Measurements from ENCODE around the gene KLRG1. TPM values are rescaled to one million over a fixed set of nuclear protein-coding genes. Genes with fewer than 3 reads are reported as not detected.
A peak's percentile ranks its signal among the peaks of the same experiment; 100 is the strongest.

The KLRG1 gene
- total and polyA plus RNA-seq, 7 donors = 1.0 to 11.9 (median 2.2) TPM

DNA sequence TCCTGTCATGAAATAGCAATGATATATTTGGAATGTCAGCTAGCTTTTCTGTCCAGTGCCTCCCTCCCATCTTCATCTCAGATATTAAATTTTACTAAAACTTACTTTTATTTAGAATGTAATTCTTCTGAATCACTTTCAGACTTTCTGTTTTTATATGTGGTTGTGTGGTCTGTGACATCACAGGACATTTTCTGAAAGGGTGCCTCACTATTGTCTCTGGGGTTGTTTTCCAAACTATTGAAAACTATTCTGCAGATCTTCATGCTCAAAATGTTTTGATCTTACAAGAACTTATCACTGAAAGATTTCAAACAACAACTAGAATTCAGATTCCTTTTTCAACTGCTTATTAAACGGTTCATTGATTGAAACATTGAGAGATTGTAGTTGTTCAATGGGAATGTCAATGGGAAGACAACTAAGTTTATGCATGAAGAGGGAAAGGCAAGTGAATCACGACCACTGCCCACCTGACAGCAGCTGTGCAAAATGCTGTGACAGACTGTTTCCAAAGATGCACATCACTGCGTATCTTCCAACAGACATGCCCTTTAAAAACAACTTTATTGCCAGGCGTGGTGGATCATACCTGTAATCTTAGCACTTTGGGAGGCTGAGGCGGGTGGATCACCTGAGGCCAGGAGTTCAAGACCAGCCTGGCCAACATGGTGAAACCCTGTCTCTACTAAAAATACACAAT is 51.3 kb downstream of the KLRG1 start:
- peak overlapping the region; percentile 43 for H3K27ac ChIP-seq
- no peaks in the 10 kb centered on the region for H3K36me3 ChIP-seq (ENCODE audit: insufficient read depth in 1 of 2, low read depth in 1 of 2)
- H3K4me1 ChIP-seq = peaks cover 12% of the 10 kb centered on the region
- intact Hi-C loops (cut with DNase I) = loop anchor here (10.0 kb wide), 3 partner anchors 126 to 496 kb away; partner anchors contain the start of genes CLEC4E (in 2 of the 2) and PHC1 (in 1 of the 2)
- ATAC-seq (no peak), DNase-seq (no peak)
- no peaks in the 10 kb centered on the region for H3K27me3 ChIP-seq (ENCODE audit: insufficient read depth in 3 of 3, low read length in 2 of 3)
- no peak overlapping the region for H3K4me3 ChIP-seq
- no peaks in the 10 kb centered on the region for H3K9me3 ChIP-seq
- WGBS, 3 donors = 59 to 74% (median 62%) methylated on average over 5 of the region's 5 CpGs
- TF ChIP-seq, protein P1, sequence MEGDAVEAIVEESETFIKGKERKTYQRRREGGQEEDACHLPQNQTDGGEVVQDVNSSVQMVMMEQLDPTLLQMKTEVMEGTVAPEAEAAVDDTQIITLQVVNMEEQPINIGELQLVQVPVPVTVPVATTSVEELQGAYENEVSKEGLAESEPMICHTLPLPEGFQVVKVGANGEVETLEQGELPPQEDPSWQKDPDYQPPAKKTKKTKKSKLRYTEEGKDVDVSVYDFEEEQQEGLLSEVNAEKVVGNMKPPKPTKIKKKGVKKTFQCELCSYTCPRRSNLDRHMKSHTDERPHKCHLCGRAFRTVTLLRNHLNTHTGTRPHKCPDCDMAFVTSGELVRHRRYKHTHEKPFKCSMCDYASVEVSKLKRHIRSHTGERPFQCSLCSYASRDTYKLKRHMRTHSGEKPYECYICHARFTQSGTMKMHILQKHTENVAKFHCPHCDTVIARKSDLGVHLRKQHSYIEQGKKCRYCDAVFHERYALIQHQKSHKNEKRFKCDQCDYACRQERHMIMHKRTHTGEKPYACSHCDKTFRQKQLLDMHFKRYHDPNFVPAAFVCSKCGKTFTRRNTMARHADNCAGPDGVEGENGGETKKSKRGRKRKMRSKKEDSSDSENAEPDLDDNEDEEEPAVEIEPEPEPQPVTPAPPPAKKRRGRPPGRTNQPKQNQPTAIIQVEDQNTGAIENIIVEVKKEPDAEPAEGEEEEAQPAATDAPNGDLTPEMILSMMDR (IDR thresholded peaks at IDR 0.05) = no peak

DNA sequence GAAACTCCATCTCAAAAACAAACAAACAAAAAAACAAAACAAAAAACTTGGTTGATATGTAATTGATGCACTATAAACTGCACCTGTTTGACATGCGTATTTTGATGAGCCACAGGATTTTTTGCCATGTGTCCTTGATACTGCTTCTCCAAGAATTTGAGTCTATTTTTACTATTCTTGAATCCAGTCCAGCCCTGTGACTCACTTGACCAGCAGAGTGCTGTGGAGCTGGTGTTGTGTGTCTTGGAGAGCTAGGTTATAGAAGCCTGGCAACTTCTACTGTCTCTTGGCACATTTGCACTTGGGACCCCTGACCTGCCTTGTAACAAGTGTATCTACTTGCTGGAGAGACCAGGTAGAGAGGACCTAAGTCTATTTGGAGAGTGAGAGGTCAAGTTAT is 52.0 kb downstream of the KLRG1 start:
- peak; percentile 96 to 99 (median 97) for ATAC-seq
- WGBS, 3 donors = 22 to 50% (median 25%) methylated on average over 1 of the region's 1 CpG
- Histone ChIP-seq H3K36me3 (ENCODE audit: insufficient read depth in 1 of 2, low read depth in 1 of 2) (no peaks in the 10 kb centered on the region), H3K27me3 (ENCODE audit: insufficient read depth in 3 of 3, low read length in 2 of 3) (no peaks in the 10 kb centered on the region), H3K4me1 (peaks cover 12% of the 10 kb centered on the region), H3K27ac (peak overlapping the region; percentile 43), H3K9me3 (no peaks in the 10 kb centered on the region), H3K4me3 (no peak overlapping the region)
- no peak for DNase-seq
- intact Hi-C loops (cut with DNase I) = loop anchor here (10.0 kb wide), 3 partner anchors 127 to 497 kb away; partner anchors contain the start of genes CLEC4E (in 2 of the 2) and PHC1 (in 1 of the 2)
- TF ChIP-seq, protein P1 (IDR thresholded peaks at IDR 0.05) = no peak

DNA sequence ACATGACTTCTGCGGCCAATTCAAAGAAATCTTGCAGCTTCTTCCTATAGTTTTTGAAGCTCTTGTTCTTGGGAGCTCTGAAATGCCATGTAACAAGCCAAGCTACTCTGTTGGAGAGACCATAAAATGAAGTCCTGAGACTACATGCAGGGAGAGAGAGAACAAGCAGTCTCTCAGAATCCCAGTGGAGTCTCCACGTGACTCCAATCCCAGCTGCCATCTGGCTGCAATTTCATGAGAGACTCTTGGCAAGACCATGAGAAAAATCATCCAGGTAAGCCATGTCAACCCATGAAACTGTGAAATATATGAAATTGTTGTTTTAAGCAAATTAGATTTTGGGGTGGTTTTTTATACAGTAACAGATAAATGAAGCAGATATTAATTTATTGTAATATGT is 54.4 kb downstream of the KLRG1 start:
- Histone ChIP-seq H3K4me3 (no peak overlapping the region), H3K9me3 (no peaks in the 10 kb centered on the region), H3K4me1 (peaks cover 12% of the 10 kb centered on the region), H3K36me3 (ENCODE audit: insufficient read depth in 1 of 2, low read depth in 1 of 2) (no peaks in the 10 kb centered on the region), H3K27me3 (ENCODE audit: insufficient read depth in 3 of 3, low read length in 2 of 3) (no peaks in the 10 kb centered on the region), H3K27ac (no peak overlapping the region)
- TF ChIP-seq, protein P1 (IDR thresholded peaks at IDR 0.05) = no peak
- DNase-seq (no peak), ATAC-seq (no peak)
- intact Hi-C loops (cut with DNase I) = loop anchor here (10.0 kb wide), 3 partner anchors 129 to 499 kb away; partner anchors contain the start of genes CLEC4E (in 2 of the 2) and PHC1 (in 1 of the 2)
- WGBS, 3 donors = 51 to 60% (median 52%) methylated on average over 2 of the region's 2 CpGs

DNA sequence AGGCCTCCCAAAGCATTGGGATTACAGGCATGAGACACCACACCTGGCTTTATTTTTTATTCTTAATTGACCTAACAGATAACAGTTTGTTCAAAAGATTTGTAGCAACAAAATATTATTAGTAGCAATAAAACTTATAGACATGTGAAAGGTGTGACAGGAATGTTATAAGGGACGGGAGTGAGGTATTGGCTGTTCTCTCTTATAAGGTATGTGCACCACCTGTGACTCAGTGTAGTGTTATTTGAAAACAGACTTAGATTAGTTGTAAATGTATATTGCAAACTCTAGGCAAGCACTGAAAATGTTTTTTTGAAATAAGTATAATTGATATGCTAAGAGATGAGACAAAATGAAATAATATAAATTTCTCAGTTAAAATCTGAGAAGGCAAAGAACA is 57.8 kb downstream of the KLRG1 start:
- intact Hi-C loops (cut with DNase I) = loop anchor here (10.0 kb wide), 3 partner anchors 132 to 502 kb away; partner anchors contain the start of genes CLEC4E (in 2 of the 2) and PHC1 (in 1 of the 2)
- Histone ChIP-seq H3K9me3 (no peaks in the 10 kb centered on the region), H3K36me3 (ENCODE audit: insufficient read depth in 1 of 2, low read depth in 1 of 2) (no peaks in the 10 kb centered on the region), H3K27me3 (ENCODE audit: insufficient read depth in 3 of 3, low read length in 2 of 3) (no peaks in the 10 kb centered on the region), H3K4me1 (peaks cover 7% of the 10 kb centered on the region), H3K4me3 (no peak overlapping the region), H3K27ac (no peak overlapping the region)
- TF ChIP-seq, protein P1 (IDR thresholded peaks at IDR 0.05) = no peak
- 89 to 94% (median 93%) methylated on average over 1 of the region's 1 CpG for WGBS, 3 donors
- ATAC-seq (no peak), DNase-seq (no peak)
